HepG2 (cell line): ENCODE data around the gene DFFA. TPM values are rescaled to one million over a fixed set of nuclear protein-coding genes. Genes with fewer than 3 reads are reported as not detected.

Source experiments
- ATAC-seq: fragments of 200-7000 bp; cut with Tn5 transposase; 3 replicates; pipeline ENCODE4 v1.9.1; 2020; ENCODE audit warnings: mild to moderate bottlenecking, moderate library complexity
- BruUV-seq: library from RNA; stranded (reverse); fragments of 400-500 nt; replicated peaks from 2 replicates; lab custom pipeline; 2021; lab: Mats Ljungman, UMichigan
- CTCF ChIA-PET: fragments of 300-600 bp; formaldehyde crosslinking; extraction: SDS; loops from one replicate; lab custom pipeline; 2021; ENCODE audit warnings: low total read pairs, inconsistent platforms, low intra/inter-chr PET ratio; lab: Yijun Ruan, JAX
- POLR2A ChIA-PET: fragments of 350-600 bp; sonication (Branson Sonifier 250); formaldehyde crosslinking; loops from one replicate; lab custom pipeline; 2020; ENCODE audit warnings: antibody characterized with exemption, inconsistent platforms; lab: Yijun Ruan, JAX
- DNase-seq: peaks from one replicate; pipeline ENCODE4 v3.0.0-alpha.2; 2015; ENCODE audit warnings: low spot score
- FAIRE-seq: peaks from 3 replicates; lab custom pipeline; 2011; peaks lifted over from hg19 to GRCh38; lab: Jason Lieb, UNC
- H2AFZ ChIP-seq: one replicate; pipeline ENCODE4 v1.6.1; 2011; ENCODE audit warnings: low read length, inconsistent platforms
- H3K27ac ChIP-seq: fragments of 300-600 bp; 3 replicates; pipeline ENCODE4 v1.8.0; 2011; ENCODE audit warnings: mixed run types, mild to moderate bottlenecking, mixed read lengths, low read length, inconsistent platforms; ENCODE audit not compliant: insufficient read depth; ENCODE audit errors: extremely low read length
- H3K27me3 ChIP-seq, 2 experiments: fragments of 200-600 bp in 1 of 2; 2 replicates in 1 of 2; 3 replicates in 1 of 2; pipeline versions ENCODE4 v1.6.0 to v1.8.0; 2011; ENCODE audit warnings: low read length in 2 of 2, mild to moderate bottlenecking in 2 of 2, moderate library complexity in 2 of 2, inconsistent platforms in 1 of 2; ENCODE audit not compliant: insufficient read depth in 2 of 2, control insufficient read depth in 1 of 2
- H3K36me3 ChIP-seq, 2 experiments: fragments of 200-600 bp in 1 of 2; replicated peaks in 1 of 2; 2 replicates in 1 of 2; 3 replicates in 1 of 2; pipeline versions ENCODE4 v1.5.1 to v1.8.0; 2011; ENCODE audit warnings: low read length in 2 of 2, inconsistent platforms in 1 of 2; ENCODE audit not compliant: insufficient read depth in 2 of 2, control insufficient read depth in 1 of 2
- H3K4me1 ChIP-seq: 2 replicates; pipeline ENCODE4 v1.5.1; 2012; ENCODE audit warnings: low read length, inconsistent platforms; ENCODE audit not compliant: insufficient read depth
- H3K4me2 ChIP-seq: 2 replicates; pipeline ENCODE4 v1.6.0; 2011; ENCODE audit warnings: low read depth, low read length, inconsistent platforms
- H3K4me3 ChIP-seq, 3 experiments: fragments of 200-600 bp in 1 of 3; sonication (generic), shearing (Covaris generic) in 1 of 3; replicated peaks in 1 of 3; 2 replicates each; pipeline ENCODE4 v1.5.1; 2011 to 2016; ENCODE audit warnings: low read length in 3 of 3, inconsistent platforms in 2 of 3, low read depth in 2 of 3, mild to moderate bottlenecking in 2 of 3, control low read depth in 1 of 3, mixed read lengths in 1 of 3; ENCODE audit not compliant: insufficient read depth in 1 of 3
- H3K79me2 ChIP-seq: one replicate; pipeline ENCODE4 v1.6.1; 2011; ENCODE audit warnings: low read length, inconsistent platforms; ENCODE audit not compliant: insufficient read depth
- H3K9ac ChIP-seq: 2 replicates; pipeline ENCODE4 v1.6.0; 2011; ENCODE audit warnings: mild to moderate bottlenecking, low read depth, low read length, inconsistent platforms; ENCODE audit not compliant: insufficient read depth
- H3K9me3 ChIP-seq: 2 replicates; pipeline ENCODE4 v1.5.1; 2012; ENCODE audit warnings: mild to moderate bottlenecking, low read length
- H4K20me1 ChIP-seq: 2 replicates; pipeline ENCODE4 v1.6.0; 2011; ENCODE audit warnings: inconsistent platforms, mild to moderate bottlenecking, low read length, moderate library complexity; ENCODE audit not compliant: insufficient read depth
- CENPT ChIP-seq: sonication (generic); formaldehyde crosslinking; IDR thresholded peaks from 2 replicates; pipeline ENCODE4 v1.8.0; 2022; ENCODE audit warnings: low read depth, mild to moderate bottlenecking, moderate library complexity, missing genetic modification reagents
- HIVEP1 ChIP-seq: sonication (generic); formaldehyde crosslinking; IDR thresholded peaks from 2 replicates; pipeline ENCODE4 v1.4.0; 2020; ENCODE audit warnings: mild to moderate bottlenecking, missing genetic modification reagents
- JUND ChIP-seq: sonication (generic); formaldehyde crosslinking; IDR thresholded peaks from 2 replicates; pipeline ENCODE4 v1.8.0; 2022; ENCODE audit warnings: mild to moderate bottlenecking, missing genetic modification reagents
- MAFG ChIP-seq: sonication (generic); formaldehyde crosslinking; IDR thresholded peaks from 2 replicates; pipeline ENCODE4 v1.5.1; 2020; ENCODE audit warnings: mild to moderate bottlenecking, missing genetic modification reagents
- NFKBIZ ChIP-seq: IDR thresholded peaks from 2 replicates; pipeline ENCODE4 v1.6.1; 2018; ENCODE audit warnings: missing genetic modification reagents, missing compliant biosample characterization
- REL ChIP-seq: sonication (generic); formaldehyde crosslinking; conservative IDR thresholded peaks from 2 replicates; pipeline ENCODE4 v1.8.0; 2022; ENCODE audit warnings: mild to moderate bottlenecking, missing genetic modification reagents, moderate library complexity
- ZMYM3 ChIP-seq: sonication (generic); formaldehyde crosslinking; IDR thresholded peaks from 2 replicates; pipeline ENCODE4 v1.5.1; 2020; ENCODE audit warnings: mild to moderate bottlenecking, missing genetic modification reagents
- ZNF367 ChIP-seq: sonication (generic); formaldehyde crosslinking; IDR thresholded peaks from 2 replicates; pipeline ENCODE4 v1.4.0; 2020; ENCODE audit warnings: missing genetic modification reagents, borderline replicate concordance
- ZNF569 ChIP-seq: sonication (generic); formaldehyde crosslinking; IDR thresholded peaks from 2 replicates; pipeline ENCODE4 v1.5.0; 2020; ENCODE audit warnings: mild to moderate bottlenecking, missing genetic modification reagents, moderate library complexity, borderline replicate concordance
- WGBS: methylation state at CpG from one replicate; pipeline ENCODE4 v1.1.6; 2017; ENCODE audit warnings: low lambda C conversion rate; 5-methylcytosine and 5-hydroxymethylcytosine counted together
- in situ Hi-C: cut with HindIII; loops from 2 replicates; pipeline ENCODE4 v1.10.0; 2017; ENCODE audit warnings: low pct_unique_long_range_greater_than_20kb; ENCODE audit not compliant: extremely low pct_ligation_motif_present
- intact Hi-C: fragments of 100-400 bp; cut with micrococcal nuclease; formaldehyde crosslinking; loops from one replicate; pipeline ENCODE4 v1.10.0; 2022; ENCODE audit not compliant: unreplicated experiment
- polyA plus RNA-seq, 8 experiments: library from polyadenylated mRNA; depleted of rRNA in 3 of 8; stranded (reverse) in 7 of 8; unstranded in 1 of 8; fragments of >200 nt; fragmentation: Illumina TruSeq in 4 of 8; extraction: Trizol in 4 of 8; gene quantifications; 2 replicates each; pipeline versions ENCODE4 v1.2.1 to v1.2.3, GENCODE V29; 2011 to 2016; ENCODE audit warnings: low read depth in 4 of 8, missing spikeins in 1 of 8, mixed read lengths in 1 of 8; ENCODE audit not compliant: insufficient read depth in 1 of 8
- total RNA-seq, 5 experiments: library from RNA; depleted of rRNA; stranded (reverse); fragments of >200 nt; fragmentation: Illumina TruSeq; extraction: Trizol; gene quantifications; 2 replicates each; pipeline ENCODE4 v1.2.3, GENCODE V29; 2016; ENCODE audit warnings: low read depth in 1 of 5
- TF ChIP-seq, protein P1 (sequence below): sonication (generic); formaldehyde crosslinking; IDR thresholded peaks from 2 replicates; pipeline ENCODE4 v1.4.0; 2020; ENCODE audit warnings: mild to moderate bottlenecking, low read depth, missing genetic modification reagents
- TF ChIP-seq, protein P2 (sequence below): sonication (generic); formaldehyde crosslinking; IDR thresholded peaks from 2 replicates; pipeline ENCODE4 v1.4.0; 2020; ENCODE audit warnings: mild to moderate bottlenecking, missing genetic modification reagents
- TF ChIP-seq, protein P3 (sequence below): sonication (generic); formaldehyde crosslinking; IDR thresholded peaks from 2 replicates; pipeline ENCODE4 v1.8.1; 2023; ENCODE audit warnings: mild to moderate bottlenecking, missing genetic modification reagents
- TF ChIP-seq, protein P4 (sequence below): sonication (generic); formaldehyde crosslinking; IDR thresholded peaks from 2 replicates; pipeline ENCODE4 v1.4.0; 2020; ENCODE audit warnings: missing genetic modification reagents

DFFA gene
- total and polyA plus RNA-seq, 2 of the 13 experiments (the other 11 are each of a cell fraction or from before 2014, with no cell fraction given) = 16.5 to 33.9 TPM

DNA sequence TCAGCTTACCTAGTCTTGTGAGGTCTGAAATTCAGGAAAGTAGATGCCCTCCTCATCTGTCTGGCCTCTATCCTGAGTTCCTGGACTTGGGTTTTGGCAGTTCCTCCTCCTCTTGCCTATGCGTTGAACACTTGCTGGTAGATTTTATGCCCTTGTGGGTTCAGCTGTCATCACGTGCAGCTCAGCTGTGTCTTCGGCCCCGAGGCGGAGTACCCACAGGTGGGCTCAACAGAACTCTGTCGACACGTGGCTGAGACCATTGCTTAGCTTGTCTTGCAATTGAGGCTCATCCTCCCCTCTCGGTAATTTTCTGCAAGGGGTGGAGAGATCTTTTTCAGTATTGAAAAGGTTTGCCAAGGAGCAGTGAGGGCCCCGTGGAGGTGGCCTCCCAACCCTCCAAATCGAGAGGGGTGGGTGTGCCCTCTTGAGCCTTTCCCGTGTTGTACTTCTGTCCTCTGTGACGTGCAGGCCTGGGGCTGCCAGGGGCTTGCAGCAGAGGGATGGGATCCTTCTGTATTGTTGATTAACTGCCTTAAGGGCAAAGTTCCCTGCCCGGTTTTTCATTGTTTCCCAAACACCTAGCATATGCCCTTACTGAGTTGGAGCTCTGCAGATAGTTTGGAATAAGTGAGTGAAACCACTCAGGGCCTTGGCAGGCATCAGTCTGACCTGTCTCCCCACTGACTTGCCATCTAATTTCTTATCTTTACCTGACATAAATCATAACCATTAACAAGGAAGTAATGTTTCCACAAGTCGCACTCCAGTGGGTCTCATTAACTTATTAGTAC is 39.2 kb downstream of the DFFA start (continued):
- TF ChIP-seq NFKBIZ (CRISPR knock-in tag) (no peak), MAFG (CRISPR knock-in tag) (no peak)

DNA sequence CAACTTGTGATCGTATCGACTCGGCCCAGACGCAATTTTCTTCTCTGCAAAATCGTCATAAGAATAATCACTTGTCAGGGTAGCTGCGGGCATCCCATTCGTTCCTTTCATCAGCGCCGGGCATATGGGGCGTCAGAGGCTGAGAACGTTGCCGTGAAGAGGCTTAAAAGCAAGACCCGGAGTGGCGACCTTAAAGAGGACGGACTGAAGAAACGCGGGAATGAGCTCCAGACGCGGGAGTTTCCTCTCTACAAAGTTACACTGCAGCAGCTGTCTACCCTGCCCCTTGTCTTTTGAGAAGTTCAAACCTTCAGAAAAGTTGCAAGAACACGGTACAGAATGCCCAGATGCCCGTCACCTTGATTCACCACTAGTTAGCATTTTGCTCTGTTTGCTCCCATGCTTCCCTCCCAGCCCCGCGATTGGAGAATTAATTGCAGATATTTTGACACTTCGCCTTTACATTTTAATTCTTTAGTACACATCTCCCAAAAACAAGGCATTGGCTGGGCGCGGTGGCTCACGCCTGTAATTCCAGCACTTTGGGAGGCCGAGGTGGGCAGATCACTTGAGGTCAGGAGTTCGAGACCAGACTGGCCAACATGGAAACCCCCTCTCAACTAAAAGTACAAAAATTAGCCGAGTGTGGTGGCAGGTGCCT is 41.1 kb downstream of the DFFA start:
- H3K9ac ChIP-seq = peak overlapping the region; percentile 79
- ChIA-PET CTCF (interaction anchor here (1.4 to 2.4 kb wide), 2 partner anchors 44 to 63 kb away, joined by 3 to 23 read pairs; no protein-coding TSS in a partner anchor), POLR2A (interaction anchor here (1.9 to 2.1 kb wide), 2 partner anchors 32 to 53 kb away, joined by 5 to 8 read pairs; partner anchors contain the start of gene PGD)
- 48% methylated on average over 18 of the region's 30 CpGs for WGBS
- TSS peak; percentile 91 for BruUV-seq
- H3K9me3 ChIP-seq = no peaks in the 10 kb centered on the region
- intact Hi-C loops = loop anchor here (5.0 kb wide), 1 partner anchor 41 kb away; the partner anchor contains the start of genes DFFA and PEX14
- H2AFZ ChIP-seq = peak overlapping the region; percentile 70
- peak overlapping the region; percentile 97 for H3K4me2 ChIP-seq
- peak; percentile 2; the same call in 2 of the 3 replicates for ATAC-seq
- no peaks in the 10 kb centered on the region for H3K27me3 ChIP-seq
- no peak for DNase-seq
- peaks cover 54% of the 10 kb centered on the region for H3K4me1 ChIP-seq
- H4K20me1 ChIP-seq = no peaks in the 10 kb centered on the region
- H3K79me2 ChIP-seq = peaks cover 5% of the 10 kb centered on the region
- peak overlapping the region; percentile 63 to 79 (median 78) for H3K4me3 ChIP-seq
- FAIRE-seq = no peak
- H3K36me3 ChIP-seq = no peaks in the 10 kb centered on the region
- in situ Hi-C loops = loop anchor here (5.0 kb wide), 1 partner anchor 66 kb away; no protein-coding TSS in a partner anchor
- H3K27ac ChIP-seq = peak overlapping the region; percentile 76
- TF ChIP-seq, protein P1, sequence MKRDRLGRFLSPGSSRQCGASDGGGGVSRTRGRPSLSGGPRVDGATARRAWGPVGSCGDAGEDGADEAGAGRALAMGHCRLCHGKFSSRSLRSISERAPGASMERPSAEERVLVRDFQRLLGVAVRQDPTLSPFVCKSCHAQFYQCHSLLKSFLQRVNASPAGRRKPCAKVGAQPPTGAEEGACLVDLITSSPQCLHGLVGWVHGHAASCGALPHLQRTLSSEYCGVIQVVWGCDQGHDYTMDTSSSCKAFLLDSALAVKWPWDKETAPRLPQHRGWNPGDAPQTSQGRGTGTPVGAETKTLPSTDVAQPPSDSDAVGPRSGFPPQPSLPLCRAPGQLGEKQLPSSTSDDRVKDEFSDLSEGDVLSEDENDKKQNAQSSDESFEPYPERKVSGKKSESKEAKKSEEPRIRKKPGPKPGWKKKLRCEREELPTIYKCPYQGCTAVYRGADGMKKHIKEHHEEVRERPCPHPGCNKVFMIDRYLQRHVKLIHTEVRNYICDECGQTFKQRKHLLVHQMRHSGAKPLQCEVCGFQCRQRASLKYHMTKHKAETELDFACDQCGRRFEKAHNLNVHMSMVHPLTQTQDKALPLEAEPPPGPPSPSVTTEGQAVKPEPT = no peak
- TF ChIP-seq, protein P2, sequence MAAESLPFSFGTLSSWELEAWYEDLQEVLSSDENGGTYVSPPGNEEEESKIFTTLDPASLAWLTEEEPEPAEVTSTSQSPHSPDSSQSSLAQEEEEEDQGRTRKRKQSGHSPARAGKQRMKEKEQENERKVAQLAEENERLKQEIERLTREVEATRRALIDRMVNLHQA (CRISPR knock-in tag) = no peak
- TF ChIP-seq, protein P3, sequence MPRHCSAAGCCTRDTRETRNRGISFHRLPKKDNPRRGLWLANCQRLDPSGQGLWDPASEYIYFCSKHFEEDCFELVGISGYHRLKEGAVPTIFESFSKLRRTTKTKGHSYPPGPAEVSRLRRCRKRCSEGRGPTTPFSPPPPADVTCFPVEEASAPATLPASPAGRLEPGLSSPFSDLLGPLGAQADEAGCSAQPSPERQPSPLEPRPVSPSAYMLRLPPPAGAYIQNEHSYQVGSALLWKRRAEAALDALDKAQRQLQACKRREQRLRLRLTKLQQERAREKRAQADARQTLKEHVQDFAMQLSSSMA (CRISPR knock-in tag) = 0 out of 2 replicates have a peak, but pooled peaks have one; percentile 67
- TF ChIP-seq HIVEP1 (no peak), CENPT (CRISPR knock-in tag) (no peak), JUND (CRISPR knock-in tag) (0 out of 2 replicates have a peak, but pooled peaks have one; percentile 0), ZNF569 (CRISPR knock-in tag) (no peak), REL (CRISPR knock-in tag) (no peak), ZNF367 (CRISPR knock-in tag) (no peak), ZMYM3 (CRISPR knock-in tag) (no peak; the same call in 1 of the 2 replicates)
- TF ChIP-seq, protein P4, sequence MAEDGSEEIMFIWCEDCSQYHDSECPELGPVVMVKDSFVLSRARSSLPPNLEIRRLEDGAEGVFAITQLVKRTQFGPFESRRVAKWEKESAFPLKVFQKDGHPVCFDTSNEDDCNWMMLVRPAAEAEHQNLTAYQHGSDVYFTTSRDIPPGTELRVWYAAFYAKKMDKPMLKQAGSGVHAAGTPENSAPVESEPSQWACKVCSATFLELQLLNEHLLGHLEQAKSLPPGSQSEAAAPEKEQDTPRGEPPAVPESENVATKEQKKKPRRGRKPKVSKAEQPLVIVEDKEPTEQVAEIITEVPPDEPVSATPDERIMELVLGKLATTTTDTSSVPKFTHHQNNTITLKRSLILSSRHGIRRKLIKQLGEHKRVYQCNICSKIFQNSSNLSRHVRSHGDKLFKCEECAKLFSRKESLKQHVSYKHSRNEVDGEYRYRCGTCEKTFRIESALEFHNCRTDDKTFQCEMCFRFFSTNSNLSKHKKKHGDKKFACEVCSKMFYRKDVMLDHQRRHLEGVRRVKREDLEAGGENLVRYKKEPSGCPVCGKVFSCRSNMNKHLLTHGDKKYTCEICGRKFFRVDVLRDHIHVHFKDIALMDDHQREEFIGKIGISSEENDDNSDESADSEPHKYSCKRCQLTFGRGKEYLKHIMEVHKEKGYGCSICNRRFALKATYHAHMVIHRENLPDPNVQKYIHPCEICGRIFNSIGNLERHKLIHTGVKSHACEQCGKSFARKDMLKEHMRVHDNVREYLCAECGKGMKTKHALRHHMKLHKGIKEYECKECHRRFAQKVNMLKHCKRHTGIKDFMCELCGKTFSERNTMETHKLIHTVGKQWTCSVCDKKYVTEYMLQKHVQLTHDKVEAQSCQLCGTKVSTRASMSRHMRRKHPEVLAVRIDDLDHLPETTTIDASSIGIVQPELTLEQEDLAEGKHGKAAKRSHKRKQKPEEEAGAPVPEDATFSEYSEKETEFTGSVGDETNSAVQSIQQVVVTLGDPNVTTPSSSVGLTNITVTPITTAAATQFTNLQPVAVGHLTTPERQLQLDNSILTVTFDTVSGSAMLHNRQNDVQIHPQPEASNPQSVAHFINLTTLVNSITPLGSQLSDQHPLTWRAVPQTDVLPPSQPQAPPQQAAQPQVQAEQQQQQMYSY = 0 out of 2 replicates have a peak, but pooled peaks have one; percentile 60
